NCI-H146 treated with DMSO at 0.1 percent for 48 hours (cell line): Measurements from ENCODE around the gene RHOT2.

Experiments
- DNase-seq: peaks from one replicate; lab custom pipeline; 2025; ENCODE audit not compliant: unreplicated experiment; lab: John Stamatoyannopoulos, UW

RHOT2 gene

DNA sequence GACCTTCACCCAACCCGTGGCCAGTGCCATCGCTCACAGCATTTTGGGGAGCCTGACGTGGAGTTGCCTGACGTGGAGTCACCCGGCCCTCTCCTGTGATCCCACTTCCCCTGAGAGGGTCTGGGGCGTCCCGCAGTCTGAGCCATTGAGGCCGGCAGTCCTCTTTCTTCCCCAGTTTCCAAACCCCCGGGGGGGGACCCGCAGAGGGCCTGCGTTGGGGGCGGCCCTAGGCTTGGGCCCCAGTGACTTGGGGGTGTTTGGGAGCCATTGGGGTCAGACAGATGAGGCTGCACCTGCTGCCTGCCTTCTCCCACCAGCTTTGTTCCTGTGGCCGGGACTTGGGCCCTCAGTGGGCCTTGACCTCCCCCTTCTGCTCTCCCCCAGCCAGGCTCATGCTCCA is 1.7 kb downstream of the RHOT2 start:
- DNase-seq, result no peak

DNA sequence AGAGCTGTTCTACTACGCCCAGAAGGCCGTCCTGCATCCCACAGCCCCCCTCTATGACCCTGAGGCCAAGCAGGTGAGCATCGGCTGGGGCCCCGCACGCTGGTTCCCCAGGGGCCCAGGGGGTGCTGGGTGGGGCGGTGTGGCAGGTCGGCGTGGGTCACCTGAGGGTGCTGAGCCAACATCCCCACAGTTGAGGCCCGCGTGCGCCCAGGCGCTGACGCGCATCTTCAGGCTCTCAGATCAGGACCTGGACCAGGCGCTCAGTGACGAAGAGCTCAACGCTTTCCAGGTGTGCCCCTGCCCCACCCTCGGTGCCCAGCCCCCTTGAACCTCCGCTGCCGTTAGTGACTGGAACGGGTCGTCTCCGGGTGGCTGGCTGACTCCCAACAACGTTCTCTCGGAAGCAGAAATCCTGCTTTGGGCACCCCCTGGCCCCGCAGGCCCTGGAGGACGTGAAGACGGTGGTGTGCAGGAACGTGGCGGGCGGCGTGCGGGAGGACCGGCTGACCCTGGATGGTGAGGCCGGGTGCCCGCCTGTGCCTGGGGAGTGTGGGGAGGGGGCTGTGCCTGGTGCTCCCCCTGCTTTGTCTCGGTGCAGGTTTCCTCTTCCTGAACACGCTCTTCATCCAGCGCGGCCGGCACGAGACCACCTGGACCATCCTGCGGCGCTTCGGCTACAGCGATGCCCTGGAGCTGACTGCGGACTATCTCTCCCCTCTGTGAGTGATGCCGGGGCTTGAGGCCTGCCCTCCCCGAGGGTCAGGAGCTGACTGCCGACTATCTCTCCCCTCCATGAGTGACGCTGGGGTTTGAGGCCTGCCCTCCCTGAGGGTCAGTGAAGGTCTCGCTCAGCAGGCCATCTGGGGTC is 2.8 kb downstream of the RHOT2 start:
- no peak for DNase-seq

DNA sequence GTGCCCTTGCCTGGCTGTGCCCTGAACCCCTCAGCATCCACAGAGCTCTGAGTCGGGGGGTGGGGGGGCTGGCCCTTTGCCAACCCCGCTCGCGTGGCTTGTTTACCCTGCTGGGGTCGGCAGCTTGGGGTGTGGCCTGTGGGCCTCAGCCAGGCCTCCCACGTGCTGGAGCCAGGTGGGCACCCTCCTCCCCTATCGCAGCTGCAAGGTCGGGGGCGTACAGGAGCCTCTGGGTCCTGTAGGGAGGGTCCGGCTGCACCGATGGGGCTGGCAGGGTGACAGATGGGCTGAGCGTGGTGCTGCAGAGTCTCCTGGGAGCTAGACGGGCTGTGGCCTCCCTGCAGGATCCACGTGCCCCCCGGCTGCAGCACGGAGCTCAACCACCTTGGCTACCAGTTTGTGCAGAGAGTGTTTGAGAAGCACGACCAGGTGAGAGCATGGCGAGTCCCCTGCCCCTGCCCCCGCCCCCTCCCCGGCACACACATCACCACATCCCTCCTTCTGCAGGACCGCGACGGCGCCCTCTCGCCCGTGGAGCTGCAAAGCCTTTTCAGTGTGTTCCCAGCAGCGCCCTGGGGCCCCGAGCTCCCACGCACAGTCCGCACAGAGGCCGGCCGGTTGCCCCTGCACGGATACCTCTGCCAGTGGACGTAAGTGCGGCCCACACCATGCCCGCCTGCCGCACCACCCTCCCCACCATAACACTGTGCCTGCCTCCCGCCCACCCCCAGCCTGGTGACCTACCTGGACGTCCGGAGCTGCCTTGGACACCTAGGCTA is 3.6 kb downstream of the RHOT2 start:
- no peak for DNase-seq

DNA sequence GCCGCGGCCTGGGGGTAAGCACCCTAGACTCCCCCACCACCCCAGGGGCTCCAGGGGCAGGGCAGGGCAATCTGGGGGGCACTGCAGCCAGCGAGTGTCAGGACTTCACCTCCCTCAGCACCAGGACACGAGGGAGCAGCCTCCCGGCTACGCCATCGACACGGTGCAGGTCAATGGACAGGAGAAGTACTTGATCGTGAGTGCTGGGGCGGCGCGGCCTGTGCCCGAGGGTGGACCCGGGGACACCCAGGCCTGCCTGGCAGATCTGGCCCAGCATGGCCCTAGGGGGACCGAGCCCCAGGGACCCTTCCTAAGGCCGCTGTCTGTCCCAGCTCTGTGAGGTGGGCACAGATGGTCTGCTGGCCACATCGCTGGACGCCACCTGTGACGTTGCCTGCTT is 4.4 kb downstream of the RHOT2 start:
- no peak for DNase-seq

DNA sequence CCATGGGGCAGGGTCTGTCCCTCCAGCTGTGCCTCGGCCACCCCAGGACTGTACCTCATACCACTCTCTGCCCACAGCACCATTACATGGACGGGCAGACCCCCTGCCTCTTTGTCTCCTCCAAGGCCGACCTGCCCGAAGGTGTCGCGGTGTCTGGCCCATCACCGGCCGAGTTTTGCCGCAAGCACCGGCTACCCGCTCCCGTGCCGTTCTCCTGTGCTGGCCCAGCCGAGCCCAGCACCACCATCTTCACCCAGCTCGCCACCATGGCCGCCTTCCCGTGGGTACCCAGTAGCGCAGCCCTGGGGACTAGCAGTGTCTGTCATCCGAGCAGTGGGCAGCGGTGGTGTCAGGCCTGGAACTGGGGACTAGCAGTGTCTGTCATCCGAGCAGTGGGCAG is 4.9 kb downstream of the RHOT2 start:
- no peak for DNase-seq

DNA sequence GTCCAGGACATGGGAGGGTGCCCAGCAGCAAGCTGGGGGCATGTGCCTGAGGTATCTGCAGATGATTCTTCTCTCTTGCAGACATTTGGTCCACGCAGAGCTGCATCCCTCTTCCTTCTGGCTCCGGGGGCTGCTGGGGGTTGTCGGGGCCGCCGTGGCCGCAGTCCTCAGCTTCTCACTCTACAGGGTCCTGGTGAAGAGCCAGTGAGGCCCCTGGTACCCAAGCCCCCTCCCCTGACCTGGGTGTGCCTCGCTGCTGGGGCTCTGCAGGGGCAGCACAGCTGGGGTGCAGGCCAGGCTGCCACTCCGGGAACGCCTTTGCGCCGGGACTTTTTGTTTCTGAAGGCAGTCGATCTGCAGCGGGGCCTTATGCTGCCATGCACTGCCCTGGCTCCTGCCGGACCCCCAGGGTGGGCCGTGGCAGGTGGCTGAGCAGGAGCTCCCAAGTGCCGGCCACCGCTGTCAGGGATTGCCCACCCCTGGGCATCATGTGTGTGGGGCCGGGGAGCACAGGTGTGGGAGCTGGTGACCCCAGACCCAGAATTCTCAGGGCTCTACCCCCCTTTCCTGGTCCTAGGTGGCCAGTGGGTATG is 5.6 kb downstream of the RHOT2 start:
- no peak for DNase-seq

DNA sequence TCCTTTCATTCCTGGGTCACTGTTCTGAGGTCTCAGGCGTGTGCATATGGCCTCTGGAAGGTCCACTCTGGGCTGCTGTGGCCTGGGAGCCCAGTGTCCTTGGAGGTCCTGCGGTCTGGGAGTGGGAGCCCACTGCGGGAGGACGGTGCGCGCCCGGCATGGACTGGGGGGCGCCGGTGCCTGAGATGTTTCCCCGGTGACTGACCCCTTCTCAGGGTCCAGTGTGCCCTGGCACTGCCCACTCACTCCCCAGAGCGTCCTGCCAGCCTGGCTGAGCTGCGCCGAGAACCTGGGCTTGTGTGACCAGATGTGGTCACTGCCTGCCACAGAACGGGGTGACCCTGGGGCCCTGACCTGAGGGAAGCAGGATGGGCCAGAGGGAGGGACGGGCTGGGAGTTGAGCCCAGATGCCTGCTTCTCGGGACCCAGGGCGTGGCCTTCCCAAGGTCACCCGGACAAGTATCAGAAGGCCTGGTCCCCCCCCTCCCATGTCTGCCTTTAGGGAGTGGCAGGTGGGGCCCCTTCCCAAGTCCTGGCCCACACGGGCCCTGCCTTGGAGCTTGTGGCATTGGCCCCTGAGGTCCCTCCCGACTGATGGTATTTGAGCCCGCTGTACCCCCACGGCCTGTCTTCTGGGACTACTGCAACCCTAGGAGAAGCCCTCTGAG is 6.4 kb downstream of the RHOT2 start:
- DNase-seq, result no peak

DNA sequence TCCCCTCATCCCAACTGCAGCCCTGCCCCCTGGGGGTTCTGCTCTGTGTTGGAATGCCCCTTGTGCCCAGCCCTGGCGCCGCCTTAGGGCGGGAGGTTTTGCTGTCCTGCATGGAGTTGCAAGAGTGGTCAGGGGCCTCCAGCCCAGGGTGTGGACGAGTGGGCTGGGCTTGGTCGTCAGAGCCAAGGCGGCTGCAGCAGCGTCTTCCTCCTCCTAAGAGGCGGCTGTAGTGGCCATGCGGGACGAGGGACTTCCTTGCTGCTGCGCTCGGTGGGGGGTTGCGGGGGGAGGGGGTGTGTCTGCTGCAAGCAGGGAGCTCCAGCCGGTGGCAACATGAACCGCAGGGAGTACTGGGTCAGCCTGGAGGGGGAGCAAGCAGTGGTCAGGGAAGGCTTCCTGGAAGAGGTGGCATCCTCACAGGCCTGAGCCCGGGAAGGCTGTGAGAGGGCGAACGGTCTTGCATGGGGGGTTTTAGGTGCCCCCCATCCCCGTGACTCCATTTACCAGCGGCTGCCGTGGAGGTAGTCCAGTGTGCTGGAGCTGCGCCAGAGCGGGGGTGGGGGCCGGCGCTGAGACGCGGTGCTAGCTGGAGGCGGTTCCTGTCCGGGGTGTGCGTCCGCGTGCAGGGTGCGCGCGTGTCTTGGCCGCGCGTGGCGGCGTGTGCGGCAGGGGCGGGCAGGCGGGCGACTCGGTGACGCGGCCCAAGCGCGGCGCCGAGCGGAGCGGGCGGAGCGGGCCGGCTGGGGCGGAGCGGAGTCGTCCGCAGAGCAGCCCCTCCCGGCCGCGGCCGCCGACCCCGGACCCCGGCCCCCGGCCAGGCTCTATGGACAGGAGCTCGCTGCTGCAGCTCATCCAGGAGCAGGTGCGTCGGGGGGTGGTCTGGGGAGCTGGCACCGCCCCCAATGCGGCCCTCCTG is 7.3 kb downstream of the RHOT2 start, which contains the start of gene RHBDL1:
Gene RHBDL1 (plus strand): TSS at position 704 of the 916 bp plus-strand sequence. CDS start 120 bp downstream, at position 824.
- no peak for DNase-seq

DNA sequence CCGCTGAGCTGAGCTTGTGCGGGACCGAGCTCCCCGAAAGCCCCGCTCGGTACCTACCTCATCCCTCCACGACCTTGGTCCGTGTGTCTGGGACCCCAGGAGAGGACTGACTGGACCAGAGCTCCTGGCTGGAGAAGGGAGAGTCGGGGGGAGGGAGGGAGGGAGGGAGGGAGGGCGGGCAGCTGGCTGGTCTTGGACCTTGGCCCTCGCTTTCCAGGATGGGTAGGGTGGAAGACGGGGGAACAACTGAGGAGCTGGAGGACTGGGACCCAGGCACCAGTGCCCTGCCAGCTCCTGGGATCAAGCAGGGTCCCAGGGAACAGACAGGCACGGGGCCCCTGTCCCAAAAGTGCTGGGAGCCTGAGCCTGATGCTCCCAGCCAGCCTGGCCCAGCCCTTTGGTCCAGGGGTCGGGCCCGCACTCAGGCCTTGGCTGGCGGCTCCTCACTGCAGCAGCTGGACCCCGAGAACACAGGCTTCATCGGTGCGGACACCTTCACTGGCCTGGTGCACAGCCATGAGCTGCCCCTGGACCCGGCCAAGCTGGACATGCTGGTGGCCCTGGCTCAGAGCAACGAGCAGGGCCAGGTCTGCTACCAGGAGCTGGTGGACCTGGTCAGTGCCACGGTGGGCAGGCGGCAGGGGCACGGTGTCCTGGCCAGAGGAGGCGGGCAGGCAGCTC is 8.1 kb downstream of the RHOT2 start:
- no peak for DNase-seq

DNA sequence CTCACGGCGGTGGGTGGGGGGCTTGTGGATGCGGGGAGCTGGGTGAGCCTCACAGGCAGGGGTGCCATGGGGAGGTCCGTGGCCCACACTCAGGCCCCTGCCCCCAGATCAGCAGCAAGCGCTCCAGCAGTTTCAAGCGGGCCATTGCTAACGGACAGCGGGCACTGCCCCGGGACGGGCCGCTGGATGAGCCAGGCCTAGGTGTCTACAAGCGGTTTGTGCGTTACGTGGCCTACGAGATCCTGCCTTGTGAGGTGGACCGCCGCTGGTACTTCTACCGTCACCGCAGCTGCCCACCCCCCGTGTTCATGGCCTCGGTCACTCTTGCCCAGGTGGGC is 8.6 kb downstream of the RHOT2 start:
- DNase-seq, result no peak

DNA sequence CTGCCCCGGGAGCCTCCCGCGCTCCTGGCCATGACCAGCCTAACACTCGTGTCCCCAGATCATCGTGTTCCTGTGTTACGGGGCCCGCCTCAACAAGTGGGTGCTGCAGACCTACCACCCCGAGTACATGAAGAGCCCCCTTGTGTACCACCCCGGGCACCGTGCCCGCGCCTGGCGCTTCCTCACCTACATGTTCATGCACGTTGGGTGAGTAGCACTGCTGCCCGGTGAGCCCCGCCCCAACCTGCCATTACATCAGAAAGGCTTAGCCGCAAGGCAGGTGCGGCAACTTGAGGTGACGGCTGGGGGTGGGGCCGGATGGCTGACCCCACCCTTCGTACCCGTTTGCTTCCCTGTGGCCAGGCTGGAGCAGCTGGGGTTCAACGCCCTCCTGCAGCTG is 9.0 kb downstream of the RHOT2 start:
- peak; percentile 78 for DNase-seq

DNA sequence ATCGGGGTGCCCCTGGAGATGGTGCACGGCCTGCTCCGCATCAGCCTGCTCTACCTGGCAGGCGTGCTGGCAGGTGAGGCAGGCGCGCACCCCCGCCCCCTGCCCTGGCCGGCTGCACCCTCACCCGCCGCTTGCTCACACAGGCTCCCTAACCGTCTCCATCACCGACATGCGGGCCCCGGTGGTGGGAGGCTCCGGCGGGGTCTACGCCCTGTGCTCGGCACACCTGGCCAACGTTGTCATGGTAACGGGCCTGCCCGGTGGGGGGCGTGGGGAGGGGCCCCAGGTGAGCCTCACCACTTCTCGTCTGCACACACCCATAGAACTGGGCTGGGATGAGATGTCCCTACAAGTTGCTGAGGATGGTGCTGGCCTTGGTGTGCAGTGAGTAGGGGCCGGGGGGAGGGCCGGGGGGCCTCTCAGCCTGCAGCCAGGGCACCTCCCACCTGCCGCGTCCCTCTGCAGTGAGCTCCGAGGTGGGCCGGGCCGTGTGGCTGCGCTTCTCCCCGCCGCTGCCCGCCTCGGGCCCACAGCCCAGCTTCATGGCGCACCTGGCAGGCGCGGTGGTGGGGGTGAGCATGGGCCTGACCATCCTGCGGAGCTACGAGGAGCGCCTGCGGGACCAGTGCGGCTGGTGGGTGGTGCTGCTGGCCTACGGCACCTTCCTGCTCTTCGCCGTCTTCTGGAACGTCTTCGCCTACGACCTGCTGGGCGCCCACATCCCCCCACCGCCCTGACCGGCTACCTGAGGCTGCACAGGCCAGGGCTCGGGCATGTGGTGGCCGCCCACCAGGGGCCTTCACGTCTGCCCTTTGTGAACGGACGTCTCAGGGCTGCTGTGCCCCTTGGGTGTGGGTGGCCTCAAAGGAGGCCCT is 9.6 kb downstream of the RHOT2 start:
- DNase-seq, result peak; percentile 83

DNA sequence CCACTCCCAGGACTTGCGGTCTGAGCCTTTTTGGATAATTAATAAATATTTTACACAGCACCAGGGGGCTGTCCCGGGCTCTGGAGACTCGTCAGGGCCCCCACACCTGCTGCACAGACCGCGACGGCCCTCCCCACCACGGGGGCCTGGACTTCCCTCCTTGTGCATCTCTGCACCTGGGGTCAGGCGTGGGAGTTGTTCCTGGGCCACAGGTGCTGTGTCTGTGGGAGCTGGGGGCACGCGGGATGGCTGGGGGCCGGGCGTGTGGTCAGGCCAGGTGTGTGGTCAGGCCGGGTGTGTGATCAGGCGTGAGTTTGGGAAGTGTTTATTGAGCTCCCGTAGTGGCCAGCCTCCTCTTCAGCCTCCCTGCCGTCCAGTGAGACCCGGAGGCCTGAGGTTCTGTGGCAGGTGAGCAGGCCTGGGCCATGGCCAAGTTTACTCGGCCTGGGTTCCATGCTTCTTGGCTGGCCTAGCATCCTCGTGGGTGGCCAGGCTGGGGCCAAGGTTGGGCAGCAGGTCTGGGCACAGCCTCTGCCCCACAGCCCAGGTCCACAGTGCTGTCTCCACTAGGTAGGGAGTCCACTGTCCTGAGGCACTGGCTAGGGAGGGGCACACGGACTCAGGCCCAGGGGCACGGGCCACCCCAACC is 10.4 kb downstream of the RHOT2 start:
- DNase-seq, result no peak

DNA sequence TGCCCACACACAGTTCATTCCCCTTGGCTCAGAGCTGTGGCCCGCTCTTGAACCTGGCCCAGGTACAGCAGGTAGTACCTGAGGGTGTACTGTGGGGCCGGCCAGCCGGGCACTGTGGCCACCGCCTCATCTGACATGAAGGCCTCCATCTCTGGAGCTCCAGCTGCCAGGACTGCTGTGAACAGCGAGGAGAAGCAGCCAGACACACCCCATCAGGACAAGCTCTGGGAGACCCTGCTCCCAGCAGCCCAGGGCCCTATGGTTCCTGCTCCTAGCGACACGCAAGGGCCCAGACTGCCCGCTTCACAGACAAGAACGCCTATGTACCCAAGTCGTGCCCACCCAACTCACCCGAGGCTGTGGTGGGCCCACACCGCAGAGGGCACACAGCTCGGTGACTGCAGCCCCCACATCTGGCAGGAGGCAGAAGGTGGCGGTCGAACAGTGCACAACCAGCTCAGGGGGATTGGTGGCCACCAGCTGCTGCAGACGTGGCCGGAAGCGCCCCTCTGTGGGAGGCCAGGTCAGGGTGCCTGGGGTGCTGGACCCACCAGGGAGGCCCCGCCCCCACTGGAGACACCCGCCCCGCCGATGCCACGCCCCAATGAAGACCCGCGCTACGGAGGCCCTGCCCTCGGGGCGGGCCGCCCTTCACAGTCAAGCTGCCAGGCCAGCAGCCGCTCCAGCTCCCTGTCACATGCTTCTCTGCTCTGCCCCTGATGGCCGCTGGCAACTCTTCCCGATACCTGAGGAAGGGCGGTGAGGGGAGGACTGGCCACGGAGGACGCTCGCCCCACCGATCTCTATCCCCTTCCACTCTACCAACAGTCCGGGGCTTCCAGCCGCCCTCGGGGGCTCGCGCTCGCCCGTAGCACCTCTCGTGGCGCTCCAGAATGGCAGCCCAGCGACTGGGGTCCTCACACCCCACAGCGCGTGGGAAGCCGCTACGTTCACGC is 11.2 kb downstream of the RHOT2 start:
- DNase-seq, result peak; percentile 71

DNA sequence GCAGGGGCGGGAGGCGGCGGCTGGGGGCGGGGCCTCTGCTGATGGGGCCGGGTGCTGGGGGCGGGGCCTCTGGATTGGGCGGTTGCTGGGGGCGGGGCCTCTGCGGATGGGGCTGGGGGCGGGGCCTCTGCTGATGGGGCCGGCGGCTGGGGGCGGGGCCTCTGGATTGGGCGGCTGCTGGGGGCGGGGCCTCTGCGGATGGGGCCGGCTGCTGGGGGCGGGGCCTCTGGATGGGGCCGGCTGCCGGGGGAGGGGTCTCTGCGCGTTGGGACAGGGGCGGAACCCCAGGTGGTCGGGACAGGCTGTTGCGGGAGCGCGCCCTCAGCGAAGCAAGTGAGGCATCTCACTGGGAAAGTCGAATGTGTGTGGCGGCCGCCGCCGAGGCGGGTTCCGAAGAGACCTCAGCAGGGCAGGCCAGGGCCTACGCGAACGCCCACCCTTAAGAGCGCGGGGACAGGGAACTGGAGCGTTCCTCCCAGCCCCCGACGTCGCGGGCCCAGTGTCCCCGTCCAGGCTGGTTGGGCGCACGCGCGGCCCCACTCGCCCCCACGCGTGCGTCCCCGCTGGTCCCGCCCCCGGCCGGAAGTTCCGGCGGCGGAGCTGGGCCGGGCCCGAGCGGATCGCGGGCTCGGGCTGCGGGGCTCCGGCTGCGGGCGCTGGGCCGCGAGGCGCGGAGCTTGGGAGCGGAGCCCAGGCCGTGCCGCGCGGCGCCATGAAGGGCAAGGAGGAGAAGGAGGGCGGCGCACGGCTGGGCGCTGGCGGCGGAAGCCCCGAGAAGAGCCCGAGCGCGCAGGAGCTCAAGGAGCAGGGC is 12.1 kb downstream of the RHOT2 start, which contains the start of gene STUB1:
Gene STUB1 (plus strand): TSS at position 597 of the 811 bp plus-strand sequence. CDS start 116 bp downstream, at position 713.
- peak; percentile 58 for DNase-seq

DNA sequence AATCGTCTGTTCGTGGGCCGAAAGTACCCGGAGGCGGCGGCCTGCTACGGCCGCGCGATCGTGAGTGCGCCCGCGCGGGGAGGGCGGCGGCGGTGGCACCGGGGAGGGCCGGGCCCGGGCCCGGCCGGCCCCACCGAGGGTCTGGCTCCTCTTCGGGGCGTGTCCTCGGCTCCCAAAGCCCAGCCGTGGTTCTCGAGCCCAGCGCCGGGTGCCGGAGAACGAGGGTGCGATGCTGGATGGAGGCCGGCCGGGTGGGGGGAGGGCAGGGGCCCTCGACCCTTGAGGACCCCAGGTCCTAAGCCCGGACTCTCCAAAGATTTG is 12.7 kb downstream of the RHOT2 start:
- DNase-seq, result no peak
